ENCODE results near the gene ANO1.

The ANO1 gene

GRCh38 chr11:70031631-70032469 is 46.3 kb upstream of the ANO1 start:
- H3K4me1 ChIP-seq (ENCODE audit: low read length): no peaks in the 10 kb centered on the region
- H3K9ac ChIP-seq (ENCODE audit: low read length): no peak overlapping the region
- H3K27ac ChIP-seq (ENCODE audit: low read length): no peak overlapping the region
- H3K9me3 ChIP-seq (ENCODE audit: insufficient read depth, low read length): no peaks in the 10 kb centered on the region
- no peak overlapping the region for H3K4me3 ChIP-seq (ENCODE audit: low read length)
- 0 out of 2 replicates have a peak, but pooled peaks cover 3% of the 10 kb centered on the region for H3K27me3 ChIP-seq (ENCODE audit: low read depth, low read length)
- no peak overlapping the region for H2AFZ ChIP-seq (ENCODE audit: low read depth, low read length)
- no peak overlapping the region for H3K4me2 ChIP-seq (ENCODE audit: low read length)
- H3K79me2 ChIP-seq (ENCODE audit: low read length): no peaks in the 10 kb centered on the region
- H4K20me1 ChIP-seq (ENCODE audit: insufficient read depth, low read length): no peaks in the 10 kb centered on the region
- no peaks in the 10 kb centered on the region for H3K36me3 ChIP-seq (replicated peaks; ENCODE audit: low read depth, low read length)
- TF ChIP-seq CTCF (IDR thresholded peaks at IDR 0.05; ENCODE audit: low read depth, low read length) (no peak), EZH2phosphoT487 (IDR thresholded peaks at IDR 0.05; ENCODE audit: low read depth) (no peak)

GRCh38 chr11:70032470-70032795 is 45.7 kb upstream of the ANO1 start:
- Histone ChIP-seq H4K20me1 (ENCODE audit: insufficient read depth, low read length) (no peaks in the 10 kb centered on the region), H3K4me2 (ENCODE audit: low read length) (no peak overlapping the region), H3K9me3 (ENCODE audit: insufficient read depth, low read length) (no peaks in the 10 kb centered on the region), H3K9ac (ENCODE audit: low read length) (no peak overlapping the region), H3K27ac (ENCODE audit: low read length) (no peak overlapping the region), H3K36me3 (replicated peaks; ENCODE audit: low read depth, low read length) (no peaks in the 10 kb centered on the region), H2AFZ (ENCODE audit: low read depth, low read length) (no peak overlapping the region), H3K4me3 (ENCODE audit: low read length) (no peak overlapping the region), H3K4me1 (ENCODE audit: low read length) (no peaks in the 10 kb centered on the region), H3K79me2 (ENCODE audit: low read length) (no peaks in the 10 kb centered on the region), H3K27me3 (ENCODE audit: low read depth, low read length) (peaks cover 3% of the 10 kb centered on the region; the same call in 1 of the 2 replicates)
- TF ChIP-seq EZH2phosphoT487 (IDR thresholded peaks at IDR 0.05; ENCODE audit: low read depth) (no peak), CTCF (IDR thresholded peaks at IDR 0.05; ENCODE audit: low read depth, low read length) (no peak)

GRCh38 chr11:70032943-70033710 is 45.0 kb upstream of the ANO1 start:
- H3K27ac ChIP-seq (ENCODE audit: low read length): no peak overlapping the region
- no peak overlapping the region for H3K4me3 ChIP-seq (ENCODE audit: low read length)
- no peak for TF ChIP-seq EZH2phosphoT487 (IDR thresholded peaks at IDR 0.05; ENCODE audit: low read depth)
- no peaks in the 10 kb centered on the region for H3K79me2 ChIP-seq (ENCODE audit: low read length)
- H3K36me3 ChIP-seq (replicated peaks; ENCODE audit: low read depth, low read length): no peaks in the 10 kb centered on the region
- no peak overlapping the region for H2AFZ ChIP-seq (ENCODE audit: low read depth, low read length)
- H3K27me3 ChIP-seq (ENCODE audit: low read depth, low read length): peaks cover 3% of the 10 kb centered on the region; the same call in 1 of the 2 replicates
- no peaks in the 10 kb centered on the region for H3K4me1 ChIP-seq (ENCODE audit: low read length)
- no peaks in the 10 kb centered on the region for H4K20me1 ChIP-seq (ENCODE audit: insufficient read depth, low read length)
- H3K9me3 ChIP-seq (ENCODE audit: insufficient read depth, low read length): no peaks in the 10 kb centered on the region
- no peak overlapping the region for H3K4me2 ChIP-seq (ENCODE audit: low read length)
- no peak overlapping the region for H3K9ac ChIP-seq (ENCODE audit: low read length)

GRCh38 chr11:70033711-70034070 is 44.4 kb upstream of the ANO1 start:
- Histone ChIP-seq H3K4me2 (ENCODE audit: low read length) (no peak overlapping the region), H3K9ac (ENCODE audit: low read length) (no peak overlapping the region), H3K27ac (ENCODE audit: low read length) (no peak overlapping the region), H3K27me3 (ENCODE audit: low read depth, low read length) (peaks cover 3% of the 10 kb centered on the region; the same call in 1 of the 2 replicates), H3K9me3 (ENCODE audit: insufficient read depth, low read length) (no peaks in the 10 kb centered on the region), H3K79me2 (ENCODE audit: low read length) (no peaks in the 10 kb centered on the region), H3K36me3 (replicated peaks; ENCODE audit: low read depth, low read length) (no peaks in the 10 kb centered on the region), H4K20me1 (ENCODE audit: insufficient read depth, low read length) (no peaks in the 10 kb centered on the region), H3K4me1 (ENCODE audit: low read length) (no peaks in the 10 kb centered on the region), H2AFZ (ENCODE audit: low read depth, low read length) (no peak overlapping the region), H3K4me3 (ENCODE audit: low read length) (no peak overlapping the region)
- TF ChIP-seq CTCF (IDR thresholded peaks at IDR 0.05; ENCODE audit: low read depth, low read length): no peak
- no peak for TF ChIP-seq EZH2phosphoT487 (IDR thresholded peaks at IDR 0.05; ENCODE audit: low read depth)

Measured in OCI-LY3 (cell line).